ENCODE results near the gene ZNF526.
A peak's percentile ranks its signal among the peaks of the same experiment; 100 is the strongest.
"Not testable (repeated sequence)": the region's sequence is repeated elsewhere in the genome, so short reads cannot be mapped to it uniquely, and the experiment has no call there.

The ZNF526 gene

DNA sequence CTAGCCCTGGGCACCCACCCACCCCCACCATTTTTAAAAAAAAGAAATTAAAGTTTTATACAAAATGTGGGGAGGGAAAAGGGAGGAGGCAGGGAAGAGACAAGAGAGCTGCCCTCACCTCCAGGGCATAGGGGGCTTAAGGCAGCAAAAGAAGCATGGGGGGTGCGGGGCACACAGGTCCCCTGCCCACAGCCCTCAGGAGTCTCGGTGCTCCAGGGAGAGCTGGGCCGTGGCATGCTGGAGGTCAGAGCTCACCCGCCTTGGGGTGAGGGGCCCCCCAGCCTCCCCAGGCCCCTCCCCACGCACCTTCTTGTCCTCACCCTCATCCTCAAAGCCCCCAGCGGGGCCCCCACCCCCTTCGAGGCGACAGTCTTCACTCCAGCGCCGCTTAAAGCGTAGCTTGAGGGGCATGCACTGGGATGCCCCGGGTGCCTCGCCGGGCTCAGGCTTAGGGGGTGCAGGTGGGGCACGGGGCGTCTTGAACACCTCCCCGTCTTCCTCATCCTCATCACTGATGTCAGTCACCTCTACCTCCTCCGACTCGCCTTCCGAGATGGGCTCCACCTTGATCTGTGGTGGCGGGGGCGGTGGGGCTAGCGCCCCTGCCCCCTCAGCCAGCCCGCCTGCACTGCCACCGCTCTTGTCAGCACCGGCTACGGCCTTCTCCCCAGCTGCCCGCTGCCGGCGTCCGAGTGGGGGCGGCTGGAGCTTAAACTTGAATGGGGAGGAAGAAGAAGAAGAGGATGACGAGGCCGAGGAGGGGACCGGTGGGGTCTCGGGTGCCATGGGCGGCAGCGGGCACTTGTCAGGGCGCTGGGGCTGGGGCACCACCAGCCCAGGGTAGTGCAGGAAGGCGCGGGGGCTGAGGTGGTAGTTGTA lies 28.4 kb downstream of the ZNF526 start:
- DNase-seq: no peak

DNA sequence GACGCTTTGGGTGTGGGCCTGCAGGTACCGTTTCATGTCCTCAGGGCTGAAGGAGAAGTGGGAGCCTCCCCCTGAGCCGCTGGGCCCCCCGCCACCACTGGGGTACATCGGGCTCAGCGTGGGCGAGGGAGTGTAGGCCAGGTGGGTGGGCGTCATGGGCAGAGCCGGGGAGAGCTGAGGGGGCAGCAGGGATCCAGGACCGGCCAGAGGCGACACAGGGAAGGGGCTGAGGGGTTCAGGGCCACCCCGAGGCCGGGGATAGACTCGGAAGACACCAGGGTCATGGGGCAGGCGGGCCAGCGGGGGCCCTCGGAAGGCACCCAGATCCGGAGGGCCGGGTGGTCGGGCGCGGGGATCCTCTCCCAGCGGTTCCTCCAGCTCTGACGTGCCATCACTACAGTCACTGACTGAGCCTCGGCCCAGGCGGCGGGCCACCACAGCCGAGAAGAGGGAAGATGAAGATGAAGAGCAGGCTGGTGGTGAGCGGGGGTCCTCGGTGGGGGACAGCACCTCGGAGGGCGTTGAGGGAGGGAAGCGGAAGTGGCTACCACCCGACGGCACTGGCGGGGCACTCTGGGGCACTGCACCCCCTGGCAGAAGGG lies 29.1 kb downstream of the ZNF526 start:
- no peak for DNase-seq

DNA sequence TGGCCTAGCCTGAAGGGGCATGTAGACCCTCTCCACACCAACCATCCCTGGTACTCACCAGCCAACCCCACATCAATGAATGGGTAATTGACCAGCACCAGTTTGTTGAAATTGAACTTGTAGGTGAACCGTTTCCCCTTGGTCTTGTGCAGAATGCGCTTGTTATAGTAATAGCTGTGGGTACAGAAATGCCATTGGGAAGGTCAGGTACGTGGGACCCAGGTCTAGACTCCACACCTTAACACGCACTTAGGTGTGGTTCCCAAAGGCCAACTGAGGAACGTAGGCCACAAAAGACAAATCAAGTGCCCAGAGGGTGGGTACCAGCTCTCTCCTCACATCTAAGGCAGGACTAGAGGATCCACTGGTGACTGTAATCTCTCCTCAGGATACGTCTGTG lies 29.7 kb downstream of the ZNF526 start:
- no peak for DNase-seq

DNA sequence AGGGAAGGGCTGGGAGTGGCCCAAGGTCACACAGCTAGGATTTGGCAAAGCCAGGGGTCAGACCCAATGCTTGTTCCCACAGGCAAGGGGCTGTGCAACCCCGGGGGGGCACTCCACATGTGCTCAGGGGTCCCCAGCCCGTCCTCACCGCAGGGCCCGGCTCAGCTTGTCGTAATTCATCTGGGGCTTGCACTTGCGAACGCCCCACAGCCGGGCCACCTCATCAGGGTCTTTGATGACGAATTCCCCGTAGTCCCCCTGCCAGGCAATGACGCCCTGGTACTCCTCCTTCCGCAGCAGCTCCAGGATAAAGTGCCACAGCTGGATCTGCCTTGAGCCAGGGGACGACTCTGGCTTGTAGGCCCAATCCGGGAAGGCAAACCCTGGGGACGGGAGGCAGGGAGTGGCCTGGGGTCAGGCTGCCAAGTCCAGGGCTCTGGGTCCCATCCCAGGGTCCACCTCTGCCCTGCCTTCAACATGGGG lies 30.1 kb downstream of the ZNF526 start:
- no peak for DNase-seq

DNA sequence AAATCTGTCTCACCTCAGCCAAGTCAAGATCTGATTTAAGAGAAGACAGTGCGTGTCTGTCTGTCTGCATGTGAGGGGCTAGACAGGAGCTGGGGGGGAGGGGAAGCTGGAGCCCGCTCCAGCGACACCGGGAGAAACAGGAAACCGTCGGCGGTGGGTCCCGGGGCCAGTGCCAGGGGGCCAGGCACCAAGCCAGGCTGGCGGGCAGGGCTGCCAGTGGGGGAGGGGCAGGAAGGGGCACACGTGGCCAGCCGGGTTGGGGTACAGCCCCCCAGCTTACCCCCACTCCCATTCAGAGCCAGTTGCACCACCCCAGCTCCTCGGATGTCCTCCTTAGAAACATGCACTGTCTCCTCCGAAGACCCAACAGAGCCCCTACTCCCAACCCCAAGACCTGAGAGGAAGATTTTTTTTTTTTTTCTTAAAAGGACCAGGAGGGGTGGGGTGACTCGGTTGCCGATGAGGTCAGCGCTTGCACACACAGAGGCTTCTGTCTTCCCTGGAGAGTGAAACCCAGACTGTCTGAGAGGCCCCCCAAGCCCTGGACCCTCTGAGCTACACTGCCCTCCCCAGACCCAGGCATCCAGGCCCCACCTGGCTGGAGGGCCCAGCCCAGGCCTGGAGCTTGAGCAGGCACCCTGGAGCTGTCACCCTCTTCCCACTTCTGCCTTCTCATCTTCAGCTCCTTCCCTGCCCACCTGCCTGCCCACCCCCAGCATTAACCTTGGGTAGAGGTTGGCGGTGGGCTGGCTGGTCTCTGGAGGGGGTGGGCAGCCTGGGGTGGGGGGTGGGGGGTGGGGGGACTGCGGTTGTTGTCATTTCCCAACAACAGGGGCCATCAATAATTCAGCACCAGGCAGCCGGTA lies 30.8 kb downstream of the ZNF526 start:
- DNase-seq: no peak

DNA sequence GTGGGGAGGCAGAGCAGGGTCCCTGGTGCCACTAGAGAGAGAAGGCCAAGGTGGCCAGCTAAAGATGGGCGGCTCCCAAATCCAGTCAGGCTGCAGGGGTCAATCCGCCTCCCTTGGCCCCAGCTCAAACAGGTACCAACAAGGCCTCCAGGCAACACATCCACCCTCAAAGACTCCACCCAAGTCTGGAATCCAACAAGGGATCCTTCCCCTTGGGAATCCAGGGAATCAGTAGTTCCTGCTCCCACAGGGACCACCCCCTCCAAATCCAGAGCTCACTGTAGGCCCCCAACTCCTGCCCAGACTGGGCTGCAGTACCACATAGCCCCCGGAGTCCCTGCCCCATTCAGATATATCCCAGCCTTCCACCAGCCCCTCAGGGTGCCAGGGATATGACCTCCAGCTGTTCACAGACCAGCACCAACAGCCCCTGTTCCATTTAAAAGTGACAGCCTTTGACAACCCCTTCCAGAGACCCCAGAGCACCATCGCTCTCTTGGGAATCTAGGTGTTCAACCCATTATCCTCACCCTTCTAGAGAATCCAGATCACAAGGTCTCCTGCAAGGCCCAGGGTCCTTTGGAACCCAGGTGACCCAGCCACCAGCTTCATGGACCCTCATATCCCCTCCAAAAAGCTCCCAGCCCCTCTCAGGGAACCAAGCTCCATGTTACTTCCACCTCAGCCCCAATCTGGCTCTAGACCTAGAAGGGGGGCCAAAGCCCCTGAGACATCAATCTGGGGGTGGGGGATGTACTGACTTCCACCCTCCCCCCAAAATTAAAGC lies 31.7 kb downstream of the ZNF526 start:
- DNase-seq: no peak

DNA sequence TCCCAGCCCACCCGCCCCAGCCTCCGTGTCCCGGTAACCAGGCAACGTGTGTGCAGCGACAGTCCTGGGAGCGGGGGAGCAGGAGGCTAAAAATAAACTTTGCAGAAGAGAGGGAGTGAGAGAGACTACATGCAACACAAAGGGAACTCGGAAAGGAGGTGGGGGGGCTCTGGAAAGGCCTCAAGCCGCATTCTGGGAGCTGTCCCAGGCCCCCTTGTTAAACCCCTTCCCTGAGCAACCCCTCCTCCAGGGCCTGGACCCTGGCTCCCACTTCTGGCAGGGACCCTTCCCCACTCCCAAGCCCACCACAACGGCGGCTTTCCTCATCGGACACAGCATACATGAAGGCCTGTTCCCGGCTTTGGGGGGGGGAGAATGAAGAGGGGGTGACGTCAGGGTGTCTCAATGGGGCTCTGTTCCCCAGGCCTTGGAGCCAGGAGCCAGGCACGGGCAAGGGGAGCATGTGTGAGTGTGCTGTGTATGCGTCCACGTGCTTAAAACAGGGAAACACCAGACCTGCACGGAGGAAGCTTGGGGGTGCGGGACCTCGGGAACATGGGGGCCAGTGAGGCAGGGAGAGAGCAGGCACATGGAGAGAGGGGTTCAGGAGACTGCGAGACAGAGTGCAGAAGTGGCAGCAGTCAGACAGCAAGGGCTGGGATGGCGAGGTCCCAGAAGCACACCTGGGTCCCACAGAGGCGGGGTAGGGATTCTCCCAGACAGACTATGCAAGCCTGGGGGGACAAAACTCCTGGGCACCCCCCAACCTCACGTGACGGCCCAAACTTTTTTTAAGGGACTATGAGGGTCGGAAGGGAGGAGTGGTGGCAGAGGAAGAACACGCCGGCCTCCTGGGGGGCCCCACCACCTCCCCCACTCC lies 32.5 kb downstream of the ZNF526 start:
- DNase-seq: peak; percentile 8 to 19

DNA sequence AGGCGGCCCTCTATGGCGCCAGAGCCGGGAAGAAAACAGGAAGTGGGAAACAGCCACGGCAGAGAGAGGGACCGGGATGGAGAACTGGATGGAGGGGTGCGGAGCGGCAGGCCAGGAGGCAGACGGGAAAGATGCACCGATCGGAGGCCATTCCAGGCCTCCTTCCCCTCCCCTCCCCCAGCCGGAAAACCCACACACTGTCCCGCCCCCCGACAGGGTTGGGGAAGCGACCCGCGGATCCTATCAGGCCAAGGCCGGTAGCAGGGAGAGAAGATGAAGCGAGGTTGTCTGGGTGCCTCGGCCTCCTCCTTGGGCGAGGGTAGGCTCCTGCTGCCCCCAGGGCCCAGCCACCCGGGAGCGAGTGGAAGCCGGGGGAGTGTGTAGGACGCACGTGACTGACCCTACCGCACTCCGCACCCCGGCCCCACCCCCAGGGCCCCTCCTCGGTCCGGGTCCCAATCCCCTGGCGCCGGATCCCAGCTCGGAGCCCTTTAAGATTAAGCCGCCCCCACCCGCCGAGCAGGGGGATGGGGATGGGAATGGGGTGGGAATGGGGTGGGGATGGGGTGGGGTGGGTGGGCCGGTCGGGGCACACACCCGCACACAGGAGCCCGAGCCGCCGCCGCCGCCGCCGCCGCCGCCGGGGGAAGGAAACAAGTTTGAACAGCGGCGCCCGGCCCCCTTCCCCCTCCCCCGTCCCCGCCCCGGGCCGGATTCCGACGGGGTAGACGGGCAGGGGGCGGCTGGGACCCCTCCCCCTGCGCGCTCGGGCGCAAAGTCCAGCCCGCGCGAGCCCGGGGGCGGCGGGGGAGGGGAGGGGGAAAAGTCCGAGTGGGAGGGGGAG lies 33.4 kb downstream of the ZNF526 start:
- DNase-seq: peak in 1 of 2 donors; percentile 30

DNA sequence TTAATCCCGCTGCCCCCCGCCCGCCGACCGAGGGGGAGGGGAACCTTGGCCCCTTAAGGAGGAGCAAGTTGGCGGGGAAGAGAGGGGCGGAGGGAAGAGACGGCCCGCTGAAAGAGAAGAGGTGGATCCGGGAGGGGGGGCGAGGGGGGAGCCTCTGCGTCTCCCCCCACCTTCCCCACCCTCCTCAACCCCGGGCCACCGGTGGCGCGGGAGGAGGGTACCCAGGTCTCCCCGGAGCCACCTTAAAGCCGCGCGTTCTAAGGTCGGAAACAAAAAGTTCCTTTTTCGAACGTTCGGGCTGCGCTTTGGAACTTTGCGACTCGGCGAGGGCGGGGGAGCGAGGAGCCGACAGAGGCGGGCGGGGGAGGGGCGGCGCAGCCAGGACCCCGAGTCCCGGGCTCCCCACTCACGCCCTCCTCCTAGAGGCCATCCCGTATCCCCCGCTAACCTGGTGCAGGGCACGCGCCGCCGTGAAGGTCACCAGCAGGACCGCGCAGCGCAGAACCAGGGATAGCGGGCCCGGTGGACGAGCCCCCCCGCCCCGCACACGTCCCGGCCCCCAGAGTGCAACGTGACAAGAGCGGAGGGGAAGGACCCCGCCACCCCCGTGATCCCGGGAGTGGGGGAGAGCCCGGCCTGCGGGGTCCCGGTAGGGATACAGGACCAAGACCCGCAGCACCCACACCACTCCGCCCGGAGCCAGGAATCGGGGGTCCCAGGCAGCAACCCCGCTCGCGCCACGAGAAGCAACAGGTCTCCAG lies 34.2 kb downstream of the ZNF526 start:
- peak; percentile 59 to 74 for DNase-seq

DNA sequence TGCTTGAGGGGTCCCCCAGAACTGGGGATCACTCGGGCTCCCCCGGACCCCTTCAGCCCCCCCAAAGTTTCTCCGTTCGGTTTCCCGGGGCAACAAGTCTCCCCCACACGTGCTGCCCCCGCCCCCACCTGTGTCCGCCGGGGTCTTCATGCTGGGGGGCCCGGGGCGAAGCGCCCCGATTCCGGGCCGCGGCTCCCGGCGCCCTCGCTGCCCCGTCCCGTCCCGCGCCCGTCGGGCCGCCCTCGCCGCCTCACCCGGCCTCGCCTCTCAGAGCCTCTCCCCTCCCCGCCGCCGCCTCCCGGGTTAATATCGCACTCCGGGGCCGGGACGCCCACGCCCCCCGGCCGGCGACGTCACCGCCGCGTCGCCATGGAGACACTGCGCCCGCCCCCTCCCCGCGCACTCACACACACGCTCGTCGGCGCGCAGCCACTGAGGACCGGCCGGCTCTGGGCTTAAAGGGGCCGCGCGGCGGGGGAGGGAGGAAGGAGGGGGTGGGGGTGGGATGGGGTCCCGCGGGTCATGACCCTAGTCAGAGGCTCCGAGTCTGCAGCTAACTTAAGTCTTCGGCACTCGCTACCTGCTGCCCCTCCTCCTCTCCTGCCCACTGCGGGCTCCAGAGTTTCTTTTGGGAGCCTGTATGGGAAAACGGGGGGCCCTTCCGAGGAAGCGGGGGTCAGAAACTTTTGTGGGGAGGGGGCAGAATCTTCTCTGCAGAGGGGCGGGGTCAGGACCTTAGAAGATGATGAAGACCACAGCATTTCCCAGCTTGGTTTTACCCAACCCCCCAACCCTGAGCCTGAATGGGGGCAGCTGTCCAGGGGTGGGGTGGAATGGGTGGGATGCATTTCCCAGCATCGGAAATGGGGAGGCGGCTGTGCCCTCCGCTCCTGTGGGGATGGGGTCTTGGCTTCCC lies 35.0 kb downstream of the ZNF526 start, which contains the start of gene ERF:
Gene ERF (minus strand): TSS at position 279 of the 916 bp plus-strand sequence. CDS start 129 bp downstream, at position 150.
- DNase-seq: peak; percentile 84 to 97

DNA sequence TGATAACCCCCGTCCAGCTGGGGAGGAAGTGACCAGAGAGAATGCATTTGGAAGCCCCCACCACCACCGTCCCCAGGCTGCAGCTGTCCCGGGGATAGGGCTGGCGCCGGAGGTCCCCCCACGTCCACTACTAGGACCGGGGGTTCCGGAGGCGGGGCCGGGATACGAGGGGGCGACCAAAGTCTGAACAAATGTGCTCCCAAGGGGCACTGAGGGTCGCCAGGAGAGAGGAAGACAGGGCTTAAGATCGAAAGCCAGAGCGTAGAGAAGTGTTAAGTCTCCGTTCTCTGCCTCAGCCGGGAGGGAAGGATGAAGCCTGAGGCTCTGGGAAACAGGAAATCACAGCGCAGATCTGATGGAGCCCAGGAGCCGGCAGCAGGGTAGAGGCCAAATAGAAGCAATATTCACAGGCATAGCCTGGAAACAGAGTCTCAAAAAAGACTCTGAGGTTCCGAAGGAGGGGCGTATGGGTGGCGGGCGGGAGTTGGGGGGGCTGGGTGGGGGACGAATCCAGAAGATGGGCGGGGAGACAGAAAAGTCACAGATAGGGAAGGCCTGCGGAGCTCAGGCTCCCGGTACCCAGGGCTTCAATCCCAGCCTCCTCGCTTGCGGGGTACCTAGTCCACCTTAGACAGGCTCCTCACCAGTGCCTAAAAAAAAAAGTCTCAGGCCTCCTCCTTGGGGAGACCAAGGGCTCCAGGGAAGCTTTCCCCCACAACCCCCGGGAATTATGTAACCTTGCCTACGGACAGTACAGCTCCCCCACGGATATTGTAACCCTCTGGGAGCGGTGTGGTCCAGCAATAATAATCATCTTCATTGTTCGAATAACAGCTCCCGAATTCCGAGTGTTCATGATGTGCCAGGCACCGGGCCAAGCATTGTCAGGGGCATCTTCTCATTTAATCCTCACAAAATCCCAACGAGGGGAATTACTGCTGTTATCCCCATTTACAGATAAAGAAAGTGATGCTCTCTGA lies 35.9 kb downstream of the ZNF526 start:
- DNase-seq: no peak

DNA sequence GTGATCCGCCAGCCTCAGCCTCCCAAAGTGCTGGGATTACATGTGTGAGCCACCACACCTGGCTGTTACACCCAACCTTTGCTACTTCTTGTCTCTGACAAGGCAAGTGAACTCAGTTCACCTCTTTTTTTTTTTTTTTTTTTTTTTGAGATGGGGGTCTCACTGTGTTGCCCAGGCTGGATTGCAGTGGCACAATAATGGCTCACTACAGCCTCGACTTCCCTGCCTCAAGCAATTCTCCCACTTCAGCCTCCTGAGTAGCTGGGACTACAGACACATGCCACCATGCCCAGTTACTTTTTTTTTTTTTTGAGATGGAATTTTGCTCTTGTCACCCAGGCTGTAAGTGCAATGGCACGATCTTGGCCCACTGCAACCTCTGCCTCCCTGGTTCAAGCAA lies 37.7 kb downstream of the ZNF526 start:
- DNase-seq: not testable (repeated sequence)

DNA sequence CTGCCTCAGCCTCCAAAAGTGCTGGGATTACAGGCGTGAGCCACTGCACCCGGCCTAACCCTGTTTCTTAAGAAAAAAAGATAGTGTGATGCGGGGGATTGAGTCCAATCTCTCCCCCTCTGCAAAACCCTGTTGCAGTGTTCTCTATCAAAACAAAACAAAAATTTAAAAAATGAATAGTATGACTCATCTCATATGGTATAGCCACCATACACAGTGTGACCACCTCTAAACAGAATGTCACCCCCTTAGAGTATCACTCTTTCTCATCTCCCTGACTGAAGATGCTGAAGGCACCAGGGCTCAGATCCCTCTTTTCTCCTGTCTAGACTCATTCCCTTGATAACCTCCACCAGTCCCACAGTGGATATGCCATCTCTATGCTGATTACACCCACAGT lies 41.7 kb downstream of the ZNF526 start:
- DNase-seq: no peak

DNA sequence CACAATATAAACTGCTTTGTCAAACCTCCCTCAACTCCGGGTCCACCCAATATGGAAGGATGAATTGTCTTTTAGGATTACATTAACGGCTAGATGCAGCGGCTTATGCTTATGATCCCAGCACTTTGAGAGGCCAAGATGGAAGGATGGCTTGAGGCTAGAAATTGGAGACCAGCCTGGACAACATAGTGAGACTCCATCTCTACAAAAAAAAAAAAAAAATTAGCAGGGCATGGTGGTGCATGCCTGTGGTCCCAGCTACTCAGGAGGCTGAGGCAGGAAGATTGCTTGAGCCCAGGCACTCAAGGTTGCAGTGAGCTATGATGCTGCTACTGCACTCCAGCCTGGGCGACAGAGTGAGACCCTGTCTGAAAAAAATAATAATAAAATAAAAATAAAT lies 46.0 kb downstream of the ZNF526 start:
- DNase-seq: not testable (repeated sequence)

DNA sequence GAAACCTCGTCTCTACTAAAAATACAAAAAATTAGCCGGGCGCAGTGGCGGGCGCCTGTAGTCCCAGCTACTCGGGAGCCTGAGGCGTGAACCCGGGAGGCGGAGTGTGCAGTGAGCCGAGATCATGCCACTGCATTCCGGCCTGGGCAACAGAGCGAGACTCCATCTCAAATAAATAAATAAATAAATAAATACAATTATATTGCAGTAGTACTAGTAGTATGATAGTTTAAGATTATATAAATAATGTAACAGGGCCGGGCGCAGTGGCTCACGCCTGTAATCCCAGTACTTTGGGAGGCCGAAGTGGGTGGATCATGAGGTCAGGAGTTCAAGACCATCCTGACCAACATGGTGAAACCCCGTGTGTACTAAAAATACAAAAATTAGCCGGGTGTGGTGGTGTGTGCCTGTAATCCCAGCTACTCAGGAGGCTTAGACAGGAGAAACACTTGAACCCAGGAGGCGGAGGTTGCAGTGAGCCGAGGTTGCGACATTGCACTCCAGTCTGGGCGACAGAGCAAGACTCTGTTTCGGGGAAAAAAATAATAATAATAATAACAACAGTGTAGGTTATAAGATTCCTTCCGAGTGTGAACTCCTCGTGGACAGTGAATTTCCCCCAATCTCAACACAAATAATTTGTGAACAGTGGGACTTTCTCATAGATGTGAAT lies 47.0 kb downstream of the ZNF526 start:
- DNase-seq: not testable (repeated sequence)

DNA sequence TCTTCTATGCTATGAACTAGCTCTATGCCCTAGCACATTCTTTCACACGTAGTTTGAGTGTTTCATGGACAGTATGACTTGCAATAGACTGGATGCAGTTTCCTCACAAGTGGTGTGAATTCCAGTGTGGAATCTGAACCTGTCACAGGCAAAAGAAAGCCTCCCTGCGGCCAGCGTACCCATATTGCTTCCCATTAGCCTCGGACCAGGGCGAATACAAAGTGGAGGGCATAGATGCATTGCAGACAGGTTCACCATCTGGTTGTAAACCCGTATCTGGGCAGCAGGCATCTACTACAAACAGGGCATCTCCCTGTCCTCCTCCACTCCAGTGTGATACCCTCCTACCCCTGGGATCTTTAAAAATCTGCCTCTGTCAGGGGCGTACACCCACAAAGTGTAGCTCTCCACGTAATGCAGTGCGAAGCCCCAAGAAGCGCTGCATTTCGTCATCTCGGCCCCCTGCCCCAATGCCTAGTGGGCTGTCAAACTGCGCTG lies 47.6 kb downstream of the ZNF526 start:
- DNase-seq: no peak

All from inflammatory macrophage treated with lipopolysaccharide for 1 hour (primary cell).